B cell (primary cell): ENCODE measurements around the gene PLEKHO2. TPM values are rescaled to one million over a fixed set of nuclear protein-coding genes. Genes with fewer than 3 reads are reported as not detected.
A peak's percentile ranks its signal among the peaks of the same experiment; 100 is the strongest.

Experiments
- ATAC-seq: fragments of 200-7000 bp; cut with Tn5 transposase; one replicate; pipeline ENCODE4 v1.10.0; 2021; ENCODE audit warnings: low read depth, mild to moderate bottlenecking, moderate number of reproducible peaks, moderate library complexity
- CTCF ChIA-PET: fragments of 350-600 bp; sonication (Branson Sonifier 250); formaldehyde crosslinking; loops from one replicate; lab custom pipeline; 2021; ENCODE audit warnings: antibody characterized with exemption, inconsistent platforms; lab: Charles Lee
- POLR2A ChIA-PET: fragments of 350-600 bp; sonication (Branson Sonifier 250); formaldehyde crosslinking; loops from one replicate; lab custom pipeline; 2021; ENCODE audit warnings: antibody characterized with exemption; lab: Charles Lee
- DNase-seq: peaks from one replicate; pipeline ENCODE4 v3.0.0; 2013
- H2AFZ ChIP-seq: 2 replicates; pipeline ENCODE4 v1.6.1; 2012; ENCODE audit warnings: mild to moderate bottlenecking, low read depth, low read length; ENCODE audit not compliant: insufficient read depth, poor library complexity, severe bottlenecking
- H3K27ac ChIP-seq, 2 donors: 1 replicate in 1 of 2; 2 replicates in 1 of 2; pipeline ENCODE4 v1.5.1; 2012 to 2013; ENCODE audit warnings: low read length in 2 of 2, mild to moderate bottlenecking in 2 of 2, moderate library complexity in 1 of 2
- H3K27me3 ChIP-seq, 4 experiments: fragments of 200-600 bp in 1 of 4; sonication (generic) in 1 of 4; replicated peaks in 1 of 4; 1 replicate in 2 of 4; 2 replicates in 2 of 4; pipeline versions ENCODE4 v1.6.1 to v1.7.0; 2013 to 2016; ENCODE audit warnings: low read length in 3 of 4, mild to moderate bottlenecking in 2 of 4, mixed read lengths in 1 of 4, moderate library complexity in 1 of 4; ENCODE audit not compliant: insufficient read depth in 4 of 4, control insufficient read depth in 3 of 4; ENCODE audit errors: control extremely low read depth in 1 of 4
- H3K36me3 ChIP-seq, 2 experiments: replicated peaks in 1 of 2; 1 replicate in 1 of 2; 2 replicates in 1 of 2; pipeline versions ENCODE4 v1.6.1 to v1.7.1; 2013; ENCODE audit warnings: low read length in 1 of 2; ENCODE audit not compliant: insufficient read depth in 2 of 2, control insufficient read depth in 1 of 2; ENCODE audit errors: control extremely low read depth in 1 of 2, extremely low read depth in 1 of 2
- H3K4me1 ChIP-seq, 2 donors: fragments of 200-600 bp in 1 of 2; sonication (generic) in 1 of 2; 1 replicate in 1 of 2; 2 replicates in 1 of 2; pipeline versions ENCODE4 v1.5.1 to v1.6.1; 2013 to 2017; ENCODE audit warnings: low read length in 2 of 2; ENCODE audit not compliant: control insufficient read depth in 2 of 2, insufficient read depth in 2 of 2
- H3K4me2 ChIP-seq: replicated peaks from 2 replicates; pipeline ENCODE3; 2012; ENCODE audit warnings: mild to moderate bottlenecking, low read depth, low read length; ENCODE audit not compliant: poor library complexity, severe bottlenecking
- H3K4me3 ChIP-seq, 5 experiments: fragments of 200-600 bp in 1 of 5; sonication (generic) in 1 of 5; 1 replicate in 3 of 5; 2 replicates in 2 of 5; pipeline versions ENCODE4 v1.5.1 to v1.7.0; 2011 to 2016; ENCODE audit warnings: low read length in 4 of 5, mild to moderate bottlenecking in 4 of 5, low read depth in 2 of 5, control low read depth in 1 of 5, moderate library complexity in 1 of 5; ENCODE audit not compliant: insufficient read depth in 1 of 5; ENCODE audit errors: control extremely low read depth in 1 of 5, extremely low read depth in 1 of 5
- H3K79me2 ChIP-seq: fragments of 200-600 bp; sonication (generic); one replicate; pipeline ENCODE4 v1.6.0; 2016; ENCODE audit warnings: low read length; ENCODE audit not compliant: control insufficient read depth, insufficient read depth
- H3K9ac ChIP-seq: fragments of 200-600 bp; sonication (generic); 2 replicates; pipeline ENCODE4 v1.6.1; 2017; ENCODE audit warnings: mild to moderate bottlenecking, low read length, moderate library complexity
- H3K9me3 ChIP-seq, 3 donors: one replicate each; pipeline versions ENCODE4 v1.6.1 to v1.7.1; 2013; ENCODE audit warnings: low read length in 2 of 3; ENCODE audit not compliant: control insufficient read depth in 2 of 3, insufficient read depth in 1 of 3; ENCODE audit errors: control extremely low read depth in 1 of 3
- H4K20me1 ChIP-seq: 2 replicates; pipeline ENCODE4 v1.6.0; 2012; ENCODE audit warnings: mild to moderate bottlenecking, low read length; ENCODE audit not compliant: insufficient read depth, control insufficient read depth, poor library complexity, severe bottlenecking
- H3K27ac Mint-ChIP-seq: one replicate; pipeline ENCODE4 v1.8.0; 2021; ENCODE audit warnings: mixed read lengths
- H3K27me3 Mint-ChIP-seq: one replicate; pipeline ENCODE4 v1.8.0; 2021; ENCODE audit warnings: mixed read lengths
- H3K4me1 Mint-ChIP-seq: one replicate; pipeline ENCODE4 v1.8.0; 2021; ENCODE audit warnings: mixed read lengths
- H3K4me3 Mint-ChIP-seq: one replicate; pipeline ENCODE4 v1.8.0; 2021; ENCODE audit warnings: mixed read lengths
- H3K9me3 Mint-ChIP-seq: one replicate; pipeline ENCODE4 v1.8.0; 2022; ENCODE audit warnings: mixed read lengths; ENCODE audit not compliant: insufficient read depth
- EZH2 ChIP-seq: IDR thresholded peaks from 2 replicates; pipeline ENCODE4 v1.6.1; 2012; ENCODE audit warnings: borderline replicate concordance, low read depth, mild to moderate bottlenecking, moderate library complexity, low read length; ENCODE audit not compliant: insufficient read depth, poor library complexity, severe bottlenecking
- WGBS: methylation state at CpG from one replicate; pipeline ENCODE4 v1.1.5; 2013; ENCODE audit warnings: missing lambda C conversion rate; ENCODE audit not compliant: insufficient coverage; 5-methylcytosine and 5-hydroxymethylcytosine counted together
- intact Hi-C: fragments of 100-400 bp; cut with micrococcal nuclease; formaldehyde crosslinking; loops from one replicate; pipeline ENCODE4 v1.10.0; 2022
- polyA plus RNA-seq: library from polyadenylated mRNA; depleted of rRNA; stranded (reverse); fragments of >200 nt; gene quantifications from 2 replicates; pipeline ENCODE4 v1.2.3, GENCODE V29; 2012
- total RNA-seq, 2 donors: library from RNA; stranded (reverse); fragments of 120-200 nt in 1 of 2; gene quantifications; 1 replicate in 1 of 2; 2 replicates in 1 of 2; pipeline versions ENCODE4 v1.2.3 to v1.2.4, GENCODE V29; 2013 to 2022
- TF ChIP-seq, protein P1 (sequence below): fragments of 200-600 bp; IDR thresholded peaks from one replicate; pipeline ENCODE4 v1.8.0; 2022; ENCODE audit warnings: antibody characterized with exemption, mild to moderate bottlenecking

PLEKHO2 gene
- total and polyA plus RNA-seq, 2 donors (not counting 1 experiment from before 2014, with no cell fraction given) = 13.7 to 23.1 TPM

GRCh38 chr15:64845831-64846595 is 4.3 kb downstream of the PLEKHO2 start:
- Histone ChIP-seq H4K20me1 (peaks cover 68% of the 10 kb centered on the region), H3K27me3 (no peaks in the 10 kb centered on the region), H3K4me2 (peak overlapping the region; percentile 96), H3K4me3 (peak overlapping the region in 3 of 5 experiments; percentile 33 to 88 (median 45)), H3K79me2 (peaks cover 92% of the 10 kb centered on the region), H3K36me3 (peaks cover 0 to 35% of the 10 kb centered on the region in 2 experiments), H3K9me3 (no peaks in the 10 kb centered on the region), H3K4me1 (peaks cover 64 to 70% of the 10 kb centered on the region in 2 donors), H3K9ac (peak overlapping the region; percentile 54), H2AFZ (no peak overlapping the region), H3K27ac (peak overlapping the region in 1 of 2 donors; percentile 85)
- Mint-ChIP-seq H3K4me1 (peaks cover 72% of the 10 kb centered on the region), H3K27me3 (no peaks in the 10 kb centered on the region), H3K4me3 (peak overlapping the region; percentile 91), H3K9me3 (no peaks in the 10 kb centered on the region), H3K27ac (peak overlapping the region; percentile 84)
- no peak for TF ChIP-seq EZH2
- TF ChIP-seq, protein P1, sequence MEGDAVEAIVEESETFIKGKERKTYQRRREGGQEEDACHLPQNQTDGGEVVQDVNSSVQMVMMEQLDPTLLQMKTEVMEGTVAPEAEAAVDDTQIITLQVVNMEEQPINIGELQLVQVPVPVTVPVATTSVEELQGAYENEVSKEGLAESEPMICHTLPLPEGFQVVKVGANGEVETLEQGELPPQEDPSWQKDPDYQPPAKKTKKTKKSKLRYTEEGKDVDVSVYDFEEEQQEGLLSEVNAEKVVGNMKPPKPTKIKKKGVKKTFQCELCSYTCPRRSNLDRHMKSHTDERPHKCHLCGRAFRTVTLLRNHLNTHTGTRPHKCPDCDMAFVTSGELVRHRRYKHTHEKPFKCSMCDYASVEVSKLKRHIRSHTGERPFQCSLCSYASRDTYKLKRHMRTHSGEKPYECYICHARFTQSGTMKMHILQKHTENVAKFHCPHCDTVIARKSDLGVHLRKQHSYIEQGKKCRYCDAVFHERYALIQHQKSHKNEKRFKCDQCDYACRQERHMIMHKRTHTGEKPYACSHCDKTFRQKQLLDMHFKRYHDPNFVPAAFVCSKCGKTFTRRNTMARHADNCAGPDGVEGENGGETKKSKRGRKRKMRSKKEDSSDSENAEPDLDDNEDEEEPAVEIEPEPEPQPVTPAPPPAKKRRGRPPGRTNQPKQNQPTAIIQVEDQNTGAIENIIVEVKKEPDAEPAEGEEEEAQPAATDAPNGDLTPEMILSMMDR = no peak
- DNase-seq (no peak), ATAC-seq (no peak)
- 47% methylated on average over 4 of the region's 13 CpGs for WGBS
- ChIA-PET POLR2A (interaction anchor here (0.6 to 1.1 kb wide), 3 partner anchors 12 to 143 kb away, joined by 3 to 5 read pairs (median 3); partner anchors contain the start of gene SPG21), CTCF (interaction anchor here (2.6 to 4.0 kb wide), 4 partner anchors 10 to 59 kb away, joined by 9 to 34 read pairs (median 14); no protein-coding TSS in a partner anchor)
- intact Hi-C loops = no loop called here

DNA sequence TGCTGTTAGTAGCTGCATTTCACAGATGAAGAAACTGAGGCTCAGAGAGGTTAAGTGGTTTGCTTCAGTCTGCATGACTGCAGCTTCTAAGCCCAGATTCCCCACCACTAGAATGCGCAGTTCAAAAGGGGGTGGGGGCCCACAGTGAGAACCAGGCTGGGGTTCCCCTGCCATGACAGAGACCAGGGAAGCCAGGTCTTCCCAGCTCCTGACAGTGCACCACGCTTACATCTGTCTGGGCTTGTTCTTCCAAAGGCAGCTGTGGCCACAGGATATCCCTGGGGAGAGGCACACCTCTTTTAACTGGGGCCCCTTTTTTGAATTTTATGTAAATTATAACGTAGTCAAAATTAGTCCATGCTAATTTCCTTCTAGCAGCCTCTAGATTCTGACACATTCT is 5.3 kb downstream of the PLEKHO2 start:
- peak overlapping the region; percentile 22 for H3K9ac ChIP-seq

More for the DNA sequence above, 5.3 kb downstream of the PLEKHO2 start:
- no peaks in the 10 kb centered on the region for H3K27me3 ChIP-seq
- no peak overlapping the region for H3K4me3 ChIP-seq
- no peaks in the 10 kb centered on the region for H3K9me3 ChIP-seq
- no peak overlapping the region for H2AFZ ChIP-seq
- POLR2A ChIA-PET = interaction anchor here (0.6 to 1.1 kb wide), 2 partner anchors 142 to 445 kb away, joined by 3 read pairs; partner anchors contain the start of gene SPG21
- no CpG with 5 or more reads among the region's 3 CpGs for WGBS
- no peaks in the 10 kb centered on the region for H3K9me3 Mint-ChIP-seq
- CTCF ChIA-PET = interaction anchor here (1.1 to 3.3 kb wide), 4 partner anchors 11 to 58 kb away, joined by 3 to 16 read pairs (median 6); no protein-coding TSS in a partner anchor
- H3K4me2 ChIP-seq = peak overlapping the region; percentile 96
- intact Hi-C loops = no loop called here
- no peak for DNase-seq
- TF ChIP-seq EZH2 = no peak
- TF ChIP-seq, protein P1 = no peak
- peaks cover 80% of the 10 kb centered on the region for H3K4me1 Mint-ChIP-seq
- no peak for ATAC-seq
- peak overlapping the region; percentile 75 for H3K27ac Mint-ChIP-seq
- peaks cover 0 to 43% of the 10 kb centered on the region in 2 experiments for H3K36me3 ChIP-seq
- H3K27me3 Mint-ChIP-seq = no peaks in the 10 kb centered on the region
- peak overlapping the region; percentile 91 for H3K4me3 Mint-ChIP-seq
- peaks cover 78% of the 10 kb centered on the region for H4K20me1 ChIP-seq
- H3K4me1 ChIP-seq = peaks cover 66 to 73% of the 10 kb centered on the region in 2 donors
- H3K79me2 ChIP-seq = peaks cover 99% of the 10 kb centered on the region
- H3K27ac ChIP-seq = peak overlapping the region in 1 of 2 donors; percentile 85
